Ovary (tissue), 3 donors: ENCODE data around the gene GRID2.

Experiments used
- CTCF ChIP-seq, 3 donors: fragments of 450-650 bp in 2 of 3; fragments of 200-600 bp in 1 of 3; IDR thresholded peaks; one replicate each; pipeline versions ENCODE4 v1.5.1 to v1.8.0; 2016 to 2022; ENCODE audit warnings: antibody characterized with exemption in 3 of 3, mild to moderate bottlenecking in 1 of 3
- EP300 ChIP-seq: sonication (generic); formaldehyde crosslinking; IDR thresholded peaks from one replicate; pipeline ENCODE4 v1.6.1; 2017; ENCODE audit warnings: antibody characterized with exemption
- POLR2A ChIP-seq: fragments of 450-650 bp; IDR thresholded peaks from one replicate; pipeline ENCODE4 v1.6.1; 2017; ENCODE audit warnings: antibody characterized with exemption, mild to moderate bottlenecking, moderate library complexity
- donor health status: DM: no; HTN: no; CAD: no.

DNA sequence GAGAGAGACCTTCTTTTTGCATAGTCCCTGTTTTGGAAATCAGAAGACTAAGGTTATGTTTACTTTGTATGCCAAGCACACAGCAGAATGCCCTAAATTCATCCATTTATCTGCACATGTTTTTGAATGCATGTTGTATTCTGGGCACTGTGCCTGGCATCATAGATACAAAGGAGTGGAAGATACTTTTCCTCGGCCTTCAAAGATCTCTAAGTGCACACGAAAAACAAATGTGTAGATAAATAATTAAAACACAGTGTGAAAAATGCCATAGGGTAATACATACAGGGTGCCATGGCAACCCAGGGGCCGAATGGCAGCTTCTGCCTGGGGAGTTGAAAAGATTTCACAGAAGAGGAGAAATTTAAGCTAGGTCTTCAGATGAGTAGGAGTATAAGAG is 1134.2 kb downstream of the GRID2 start:
- TF ChIP-seq CTCF (IDR thresholded peaks at IDR 0.05), result no peak
- no peak for TF ChIP-seq POLR2A
- no peak for TF ChIP-seq EP300
